Central memory CD8-positive, alpha-beta T cell (primary cell): ENCODE measurements around the gene MVB12A.

Experiments used
- ATAC-seq: fragments of 150-1000 bp; cut with Tn5 transposase; replicated peaks from 2 replicates; pipeline ENCODE4 v1.10.0; 2022; ENCODE audit warnings: mild to moderate bottlenecking, moderate FRiP score, moderate number of reproducible peaks; ENCODE audit not compliant: poor library complexity, severe bottlenecking; ENCODE audit errors: extremely low read depth
- DNase-seq, 2 donors: peaks; one replicate each; pipeline ENCODE4 v3.0.0; 2021; ENCODE audit warnings: low spot score in 2 of 2
- H3K27ac Mint-ChIP-seq: one replicate; pipeline ENCODE4 v1.8.0; 2022; ENCODE audit warnings: low read depth, mild to moderate bottlenecking, moderate library complexity, mixed read lengths
- H3K27me3 Mint-ChIP-seq: one replicate; pipeline ENCODE4 v1.8.0; 2022; ENCODE audit warnings: mixed read lengths
- H3K36me3 Mint-ChIP-seq: one replicate; pipeline ENCODE4 v1.8.0; 2022; ENCODE audit warnings: mild to moderate bottlenecking, moderate library complexity, mixed read lengths; ENCODE audit not compliant: insufficient read depth
- H3K4me1 Mint-ChIP-seq: one replicate; pipeline ENCODE4 v1.8.0; 2022; ENCODE audit warnings: mixed read lengths
- H3K4me3 Mint-ChIP-seq: one replicate; pipeline ENCODE4 v1.8.0; 2022; ENCODE audit warnings: mild to moderate bottlenecking, moderate library complexity, mixed read lengths
- H3K9me3 Mint-ChIP-seq: one replicate; pipeline ENCODE4 v1.8.0; 2022; ENCODE audit warnings: mixed read lengths

MVB12A gene

GRCh38 chr19:17436094-17436873 lies 16.4 kb downstream of the MVB12A start:
- Mint-ChIP-seq H3K9me3 (no peaks in the 10 kb centered on the region), H3K27ac (no peak overlapping the region), H3K4me1 (no peaks in the 10 kb centered on the region), H3K4me3 (no peak overlapping the region), H3K36me3 (no peaks in the 10 kb centered on the region), H3K27me3 (peaks cover 8% of the 10 kb centered on the region)
- DNase-seq: no peak
- no peak for ATAC-seq

DNA sequence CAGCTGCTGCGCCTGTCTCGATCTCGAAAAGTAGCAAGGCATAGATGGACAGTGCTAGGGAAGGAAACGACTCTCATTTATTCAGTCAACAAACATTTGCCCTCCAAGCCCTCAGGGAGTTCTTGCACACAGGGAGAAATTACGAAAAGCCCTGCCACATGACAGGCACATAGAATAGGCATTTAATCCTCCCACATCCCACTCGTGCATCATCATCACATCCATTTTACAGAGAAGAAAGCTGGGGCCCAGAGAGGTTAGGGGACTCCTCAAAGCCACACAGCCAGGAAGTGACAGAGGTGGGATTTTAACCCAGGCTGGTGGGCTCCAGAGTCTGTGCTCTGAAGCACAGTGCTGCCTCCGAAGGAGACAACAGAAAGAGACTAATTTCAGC lies 17.0 kb downstream of the MVB12A start:
- H3K36me3 Mint-ChIP-seq: no peaks in the 10 kb centered on the region
- no peaks in the 10 kb centered on the region for H3K4me1 Mint-ChIP-seq
- H3K4me3 Mint-ChIP-seq: no peak overlapping the region

GRCh38 chr19:17441241-17442021 lies 21.6 kb downstream of the MVB12A start:
- ATAC-seq: no peak
- H3K4me3 Mint-ChIP-seq: no peak overlapping the region
- H3K9me3 Mint-ChIP-seq: no peaks in the 10 kb centered on the region
- no peak overlapping the region for H3K27ac Mint-ChIP-seq
- no peaks in the 10 kb centered on the region for H3K4me1 Mint-ChIP-seq
- no peaks in the 10 kb centered on the region for H3K36me3 Mint-ChIP-seq
- no peak for DNase-seq
- H3K27me3 Mint-ChIP-seq: peaks cover 8% of the 10 kb centered on the region

More for the DNA sequence above, 17.0 kb downstream of the MVB12A start:
- peaks cover 8% of the 10 kb centered on the region for H3K27me3 Mint-ChIP-seq
- no peak for ATAC-seq
- H3K27ac Mint-ChIP-seq: no peak overlapping the region
- DNase-seq: no peak
- H3K9me3 Mint-ChIP-seq: no peaks in the 10 kb centered on the region

GRCh38 chr19:17445526-17446165 lies 25.8 kb downstream of the MVB12A start:
- no peak for ATAC-seq
- Mint-ChIP-seq H3K27ac (no peak overlapping the region), H3K36me3 (no peaks in the 10 kb centered on the region), H3K27me3 (peaks cover 10% of the 10 kb centered on the region), H3K9me3 (no peaks in the 10 kb centered on the region), H3K4me1 (no peaks in the 10 kb centered on the region), H3K4me3 (no peak overlapping the region)
- DNase-seq: no peak

DNA sequence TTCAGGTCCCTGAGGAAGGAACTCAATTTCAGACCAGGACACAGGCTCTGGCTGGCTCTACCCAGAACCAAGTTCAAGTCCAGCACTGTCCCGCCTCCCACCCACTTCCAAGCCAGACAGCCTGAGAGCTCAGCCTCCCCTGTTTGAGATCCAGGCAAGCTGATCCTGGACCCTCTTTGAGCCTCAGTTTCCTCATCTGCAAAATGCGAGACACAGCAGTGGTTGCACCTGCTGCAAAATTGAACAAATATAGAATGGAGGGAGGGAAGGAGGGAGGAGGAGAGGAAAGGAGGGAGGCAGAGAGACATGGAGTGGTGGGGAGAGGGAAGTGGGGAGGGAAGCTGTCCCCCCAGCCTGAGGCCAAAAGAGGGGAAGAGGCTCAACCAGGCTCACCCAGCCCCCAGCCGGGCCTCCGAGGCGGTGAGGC lies 27.9 kb downstream of the MVB12A start:
- Mint-ChIP-seq H3K27me3 (peaks cover 10% of the 10 kb centered on the region), H3K9me3 (no peaks in the 10 kb centered on the region), H3K4me1 (no peaks in the 10 kb centered on the region), H3K27ac (no peak overlapping the region), H3K36me3 (peaks cover 3% of the 10 kb centered on the region), H3K4me3 (peak overlapping the region; percentile 22)
- ATAC-seq (no peak), DNase-seq (no peak)

DNA sequence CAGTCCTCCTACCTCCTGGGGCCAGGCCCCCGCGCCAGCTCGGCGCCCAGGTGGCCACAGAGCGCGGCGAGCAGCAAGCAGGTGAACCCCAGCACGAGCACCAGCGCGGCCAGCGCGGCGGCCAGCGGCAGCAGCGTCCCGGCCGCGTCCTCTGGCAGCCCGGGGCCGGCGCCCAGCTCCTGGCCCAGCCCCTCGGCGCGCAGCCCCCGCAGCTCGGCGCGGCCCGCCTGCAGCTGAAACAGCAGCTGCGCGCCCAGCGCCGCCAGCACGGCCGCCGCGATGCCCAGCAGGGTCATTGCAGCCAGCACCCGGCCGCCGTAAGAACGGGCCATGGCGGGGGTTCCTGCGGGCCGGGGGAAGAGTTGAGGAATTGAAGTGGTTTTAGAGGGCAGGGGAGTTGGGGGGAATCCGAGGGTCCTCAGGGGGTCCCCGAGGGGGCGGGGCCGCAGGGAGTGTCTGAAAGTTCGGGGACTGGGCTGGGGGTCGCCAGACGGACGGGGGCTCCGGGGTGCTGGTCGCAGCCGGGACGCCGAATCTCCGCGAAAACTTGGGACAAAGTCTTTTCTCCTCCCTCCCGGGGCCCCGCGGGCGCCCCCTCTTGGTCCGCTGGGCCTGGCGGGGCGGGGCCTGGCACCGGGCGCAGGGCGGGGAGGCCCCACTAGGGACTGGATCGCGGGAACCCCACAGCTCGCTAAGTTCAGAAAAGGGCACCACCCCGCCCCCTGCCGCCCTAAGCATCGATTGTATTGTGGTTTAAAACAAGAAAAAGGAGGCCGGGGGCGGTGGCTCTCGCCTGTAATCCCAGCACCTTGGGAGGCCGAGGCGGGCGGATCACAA lies 28.5 kb downstream of the MVB12A start, which contains the start of gene TMEM221:
TSS of gene TMEM221 (minus strand) at position 538 of the 837 bp plus-strand sequence. CDS start at position 332, 206 bp downstream.
- Mint-ChIP-seq H3K36me3 (peaks cover 3% of the 10 kb centered on the region), H3K27me3 (peaks cover 14% of the 10 kb centered on the region), H3K4me1 (no peaks in the 10 kb centered on the region), H3K4me3 (peak within 1 kb of the TSS; percentile 22), H3K27ac (no peak within 1 kb of the TSS), H3K9me3 (no peaks in the 10 kb centered on the region)
- DNase-seq: peak in 1 of 2 donors; percentile 31
- ATAC-seq: peak; percentile 79

DNA sequence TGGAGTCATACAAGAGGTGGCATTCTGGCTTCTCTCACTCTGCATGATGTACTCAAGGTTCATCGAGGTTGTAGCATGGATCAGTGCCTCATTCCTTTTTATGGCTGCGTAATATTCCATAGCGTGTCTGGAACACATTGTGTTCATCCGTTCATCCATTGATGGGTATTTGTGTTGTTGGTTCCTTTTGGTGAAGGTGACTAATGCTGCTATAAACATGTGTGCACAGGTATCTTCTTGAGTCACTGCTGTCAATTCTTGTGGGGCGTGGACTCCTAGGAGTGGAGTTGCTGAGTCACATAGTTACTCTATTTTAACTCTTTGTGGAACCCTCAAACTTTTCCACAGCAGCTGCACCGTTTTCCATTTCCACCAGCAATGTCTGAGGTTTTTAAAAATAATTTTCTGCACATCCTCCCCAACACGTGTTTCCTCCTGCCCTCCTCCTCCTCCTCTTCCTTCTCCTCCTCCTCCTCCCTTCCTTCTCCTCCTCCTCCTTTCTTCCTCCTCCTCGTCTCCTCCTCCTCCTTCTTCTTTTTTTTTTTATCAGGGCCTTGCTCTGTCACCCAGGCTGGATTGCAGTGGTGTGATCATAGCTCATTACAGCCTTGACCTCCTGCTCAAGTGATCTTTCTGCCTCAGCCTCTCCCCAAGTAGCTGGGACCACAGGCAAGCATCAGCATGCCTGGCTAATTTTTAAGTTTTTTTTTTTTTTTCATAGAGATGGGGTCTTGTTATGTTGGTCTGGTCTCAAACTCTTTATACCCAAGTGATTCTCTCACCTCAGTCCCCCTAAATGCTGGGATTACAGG lies 30.6 kb downstream of the MVB12A start:
- H3K4me3 Mint-ChIP-seq: no peak overlapping the region
- DNase-seq (no peak), ATAC-seq (no peak)
- peaks cover 4% of the 10 kb centered on the region for H3K36me3 Mint-ChIP-seq
- peaks cover 30% of the 10 kb centered on the region for H3K27me3 Mint-ChIP-seq
- no peaks in the 10 kb centered on the region for H3K4me1 Mint-ChIP-seq
- no peak overlapping the region for H3K27ac Mint-ChIP-seq
- no peaks in the 10 kb centered on the region for H3K9me3 Mint-ChIP-seq

DNA sequence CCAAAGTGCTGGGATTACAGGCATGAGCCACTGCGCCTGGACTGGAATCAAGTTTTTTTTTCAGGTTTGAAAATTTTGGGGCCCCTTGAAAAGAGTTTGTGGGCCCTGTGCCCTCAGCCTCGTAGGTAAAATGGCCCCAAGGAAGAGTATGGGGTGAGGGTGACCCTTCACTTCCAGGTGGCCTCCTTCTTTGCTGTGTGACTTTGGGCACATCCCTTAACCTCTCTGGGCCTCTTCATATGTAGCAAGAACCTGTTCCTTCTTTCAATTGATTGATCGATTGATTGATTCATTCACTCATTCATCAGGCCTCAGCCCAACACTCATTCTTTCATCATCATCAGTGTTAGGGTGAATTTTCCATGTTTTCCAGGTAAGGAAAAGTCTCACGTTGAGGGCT lies 32.0 kb downstream of the MVB12A start:
- Mint-ChIP-seq H3K9me3 (no peaks in the 10 kb centered on the region), H3K36me3 (peaks cover 4% of the 10 kb centered on the region), H3K27me3 (peaks cover 38% of the 10 kb centered on the region), H3K4me3 (no peak overlapping the region), H3K4me1 (no peaks in the 10 kb centered on the region), H3K27ac (no peak overlapping the region)
- no peak for DNase-seq
- ATAC-seq: no peak

DNA sequence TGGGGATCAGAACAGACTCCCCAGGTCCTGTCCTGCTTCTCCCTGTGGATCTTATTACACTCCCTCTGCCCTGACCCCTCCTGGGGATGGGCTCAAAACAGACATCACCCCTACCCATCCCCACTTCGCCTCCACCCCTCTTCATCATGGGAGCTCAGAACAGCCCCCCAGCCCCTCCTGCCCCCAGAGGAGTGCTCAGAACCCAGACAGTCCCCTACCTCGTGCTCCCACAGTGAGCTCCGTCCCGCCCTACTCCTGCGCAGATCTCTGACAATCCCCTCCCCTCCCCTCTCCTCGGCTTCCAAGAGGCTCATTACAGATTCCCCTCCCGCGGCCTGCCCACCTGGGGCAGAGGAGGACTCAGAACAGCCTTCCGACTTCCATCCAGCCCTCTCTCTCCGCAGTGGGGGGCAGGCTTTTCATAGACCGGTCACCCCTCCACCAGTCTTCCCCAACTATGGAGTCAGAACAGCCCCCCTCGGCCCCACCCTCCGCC lies 34.8 kb downstream of the MVB12A start:
- no peaks in the 10 kb centered on the region for H3K4me1 Mint-ChIP-seq
- DNase-seq (no peak), ATAC-seq (no peak)
- peaks cover 65% of the 10 kb centered on the region for H3K27me3 Mint-ChIP-seq
- no peak overlapping the region for H3K4me3 Mint-ChIP-seq
- no peak overlapping the region for H3K27ac Mint-ChIP-seq
- no peaks in the 10 kb centered on the region for H3K9me3 Mint-ChIP-seq
- peaks cover 4% of the 10 kb centered on the region for H3K36me3 Mint-ChIP-seq

DNA sequence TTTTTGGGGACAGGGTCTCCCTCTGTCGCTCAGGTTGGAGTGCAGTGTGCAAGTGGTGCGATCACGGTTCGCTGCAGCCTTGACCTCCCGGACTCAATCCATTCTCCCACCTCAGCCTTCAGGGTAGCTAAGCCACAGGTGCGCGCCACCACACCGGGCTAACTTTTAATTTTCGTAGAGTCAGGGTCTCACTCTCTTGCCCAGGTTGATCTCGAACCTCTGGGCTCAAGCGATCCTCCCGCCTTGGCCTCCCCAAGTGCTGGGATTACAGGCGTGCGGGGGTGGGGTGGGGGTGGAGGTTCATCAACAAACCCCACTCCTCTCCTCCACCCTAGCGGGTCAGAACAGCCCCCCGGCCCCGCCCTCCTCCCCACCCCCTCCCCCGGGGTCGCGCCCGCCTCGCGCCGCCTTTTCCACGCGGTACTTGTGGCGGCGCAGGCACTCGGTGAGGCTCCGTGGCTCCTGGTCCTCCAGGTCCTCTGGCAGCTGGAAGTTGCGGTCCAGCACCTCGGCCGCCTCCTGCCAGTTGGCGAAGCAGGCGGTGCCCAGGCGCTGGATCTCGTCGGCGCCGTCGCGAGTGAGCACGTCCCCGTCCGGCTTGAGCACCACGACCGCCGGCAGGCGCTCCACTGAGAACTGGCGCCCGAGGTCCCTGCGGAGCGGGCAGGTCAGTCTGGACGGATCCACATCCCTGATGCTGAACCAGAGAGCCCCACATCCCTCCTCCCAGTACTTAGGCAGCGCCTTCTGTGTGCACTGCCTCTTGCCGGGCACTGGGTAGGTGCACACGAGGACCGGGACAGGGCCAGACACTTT lies 35.7 kb downstream of the MVB12A start:
- H3K36me3 Mint-ChIP-seq: peaks cover 4% of the 10 kb centered on the region
- no peak for ATAC-seq
- no peak overlapping the region for H3K27ac Mint-ChIP-seq
- H3K9me3 Mint-ChIP-seq: no peaks in the 10 kb centered on the region
- no peak overlapping the region for H3K4me3 Mint-ChIP-seq
- H3K4me1 Mint-ChIP-seq: no peaks in the 10 kb centered on the region
- H3K27me3 Mint-ChIP-seq: peaks cover 65% of the 10 kb centered on the region
- DNase-seq: no peak

DNA sequence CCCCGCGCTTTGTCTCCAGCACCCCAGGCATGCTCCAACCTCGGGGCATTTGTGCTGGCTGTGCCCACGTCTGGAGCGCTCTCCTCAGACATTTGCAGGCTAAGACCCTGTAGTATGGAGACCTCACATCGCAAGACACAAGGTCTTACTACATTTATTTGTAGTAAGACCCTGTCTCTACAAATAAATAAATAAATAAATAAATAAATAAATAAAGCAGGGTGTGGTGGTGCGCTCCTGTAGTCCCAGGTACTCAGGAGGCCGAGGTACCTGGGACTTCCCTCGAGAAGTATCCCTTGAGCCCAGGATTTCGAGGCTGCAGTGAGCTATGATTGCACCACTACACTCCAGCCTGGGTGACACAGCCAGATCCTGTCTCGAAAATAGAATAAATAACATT lies 36.3 kb downstream of the MVB12A start:
- H3K9me3 Mint-ChIP-seq: no peaks in the 10 kb centered on the region
- H3K36me3 Mint-ChIP-seq: peaks cover 2% of the 10 kb centered on the region
- ATAC-seq: no peak
- peaks cover 70% of the 10 kb centered on the region for H3K27me3 Mint-ChIP-seq
- H3K4me1 Mint-ChIP-seq: no peaks in the 10 kb centered on the region
- H3K4me3 Mint-ChIP-seq: no peak overlapping the region
- no peak for DNase-seq
- no peak overlapping the region for H3K27ac Mint-ChIP-seq
